ENCODE measurements around the gene RASL10B.

Gene RASL10B

DNA sequence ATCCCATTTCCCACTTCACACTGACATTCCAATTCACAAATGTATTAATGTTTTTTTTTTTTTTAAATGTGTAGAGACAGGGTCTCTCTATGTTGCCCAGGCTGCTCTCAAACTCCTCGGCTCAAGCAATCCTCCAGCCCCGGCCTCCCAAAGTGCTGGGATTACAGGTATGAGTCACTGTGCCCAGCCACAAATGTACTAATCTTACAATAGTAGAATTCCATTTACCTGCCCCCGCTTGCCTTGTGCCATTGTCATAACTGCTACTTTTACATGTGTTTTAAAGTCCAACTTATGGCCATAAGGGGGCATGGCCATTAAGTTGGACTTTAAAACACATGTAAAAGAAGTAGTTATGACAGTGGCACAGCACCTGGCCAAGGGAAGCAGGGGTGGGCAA, 59.4 kb downstream of the RASL10B start:
- H3K9ac ChIP-seq (ENCODE audit: low read depth in 1 of 2, low read length in 2 of 2) = no peak overlapping the region
- H3K4me1 ChIP-seq (ENCODE audit: control insufficient read depth in 1 of 2, insufficient read depth in 2 of 2, low read length in 2 of 2) = peaks cover 29 to 36% of the 10 kb centered on the region in 2 donors
- H3K27ac ChIP-seq (ENCODE audit: low read depth, low read length) = no peak overlapping the region
- H3K27me3 ChIP-seq (ENCODE audit: control insufficient read depth in 1 of 2, insufficient read depth in 2 of 2, low read length in 2 of 2) = peaks cover 10% of the 10 kb centered on the region in 2 donors
- H3K36me3 ChIP-seq (ENCODE audit: control insufficient read depth in 1 of 2, insufficient read depth in 2 of 2, low read length in 2 of 2) = no peaks in the 10 kb centered on the region
- no peaks in the 10 kb centered on the region for H3K9me3 ChIP-seq (ENCODE audit: control insufficient read depth in 1 of 2, low read length in 2 of 2)
- no peak overlapping the region for H3K4me3 ChIP-seq (ENCODE audit: low read depth in 1 of 2, low read length in 2 of 2)

DNA sequence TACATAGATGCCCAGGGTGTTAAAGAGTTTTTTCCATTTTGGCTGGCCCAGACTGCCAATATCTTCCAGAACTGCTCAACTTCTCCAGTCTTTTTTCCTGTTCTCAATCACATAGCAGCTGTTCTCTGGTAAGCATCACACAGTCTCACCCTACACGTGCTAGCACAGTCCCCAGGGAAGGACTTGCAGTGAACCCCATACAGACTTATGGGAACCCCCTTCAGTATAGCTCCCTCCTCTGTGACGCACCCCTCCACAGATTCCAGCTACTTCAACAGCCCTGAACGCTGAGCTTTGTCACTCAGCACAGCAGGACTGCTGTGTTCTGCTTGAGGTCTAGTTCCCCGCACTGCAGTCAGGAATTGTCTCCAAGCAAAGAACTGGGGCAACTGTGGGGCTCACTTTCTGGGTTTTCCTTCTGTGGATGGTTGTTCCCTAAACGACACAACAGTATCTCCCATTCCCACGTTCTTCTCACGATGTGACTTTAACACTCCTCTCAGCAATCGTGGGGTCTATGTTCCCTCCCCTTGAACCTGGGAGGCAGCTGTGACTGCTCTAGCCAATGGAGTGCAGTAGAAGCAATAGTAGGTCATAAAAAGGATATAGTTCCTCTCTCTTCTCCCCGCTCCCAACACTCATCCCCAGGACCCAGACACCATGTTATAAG, 60.4 kb downstream of the RASL10B start:
- H3K4me1 ChIP-seq (ENCODE audit: control insufficient read depth in 1 of 2, insufficient read depth in 2 of 2, low read length in 2 of 2) = peaks cover 27 to 32% of the 10 kb centered on the region in 2 donors

More for the DNA sequence above, 60.4 kb downstream of the RASL10B start:
- Histone ChIP-seq H3K27me3 (ENCODE audit: control insufficient read depth in 1 of 2, insufficient read depth in 2 of 2, low read length in 2 of 2) (peaks cover 10 to 12% of the 10 kb centered on the region in 2 donors), H3K36me3 (ENCODE audit: control insufficient read depth in 1 of 2, insufficient read depth in 2 of 2, low read length in 2 of 2) (no peaks in the 10 kb centered on the region), H3K4me3 (ENCODE audit: low read depth in 1 of 2, low read length in 2 of 2) (no peak overlapping the region), H3K9ac (ENCODE audit: low read depth in 1 of 2, low read length in 2 of 2) (no peak overlapping the region), H3K9me3 (ENCODE audit: control insufficient read depth in 1 of 2, low read length in 2 of 2) (no peaks in the 10 kb centered on the region), H3K27ac (ENCODE audit: low read depth, low read length) (no peak overlapping the region)

All from duodenal mucosa (tissue), 2 donors.